Measurements from ENCODE around the gene ZNF160. TPM values are rescaled to one million over a fixed set of nuclear protein-coding genes. Genes with fewer than 3 reads are reported as not detected.

Gene ZNF160
- total and polyA plus RNA-seq, 2 of the 8 experiments (the other 6 are each of a cell fraction or from before 2014, with no cell fraction given): 15.8 to 31.2 TPM

- TF ChIP-seq TAF7 (optimal IDR thresholded peaks at IDR 0.05; ENCODE audit: borderline replicate concordance, low read depth, low read length): no peak
- no peak for TF ChIP-seq TEAD4 (IDR thresholded peaks at IDR 0.05; ENCODE audit: low read depth, low read length)
- TF ChIP-seq BACH1 (IDR thresholded peaks at IDR 0.05; ENCODE audit: low read length): no peak
- no peak for TF ChIP-seq ASH2L (IDR thresholded peaks at IDR 0.05; ENCODE audit: low read length)
Observed at GRCh38 chr19:53086949-53087348, 16.3 kb downstream of the ZNF160 start (continued).

All from H1 (cell line).